B cell (primary cell): ENCODE data around the gene CSNK1G1. TPM values are rescaled to one million over a fixed set of nuclear protein-coding genes. Genes with fewer than 3 reads are reported as not detected.

Experiments used
- ATAC-seq: fragments of 200-7000 bp; cut with Tn5 transposase; one replicate; pipeline ENCODE4 v1.10.0; 2021; ENCODE audit warnings: low read depth, mild to moderate bottlenecking, moderate number of reproducible peaks, moderate library complexity
- CTCF ChIA-PET: fragments of 350-600 bp; sonication (Branson Sonifier 250); formaldehyde crosslinking; loops from one replicate; lab custom pipeline; 2021; ENCODE audit warnings: antibody characterized with exemption, inconsistent platforms; lab: Charles Lee
- POLR2A ChIA-PET: fragments of 350-600 bp; sonication (Branson Sonifier 250); formaldehyde crosslinking; loops from one replicate; lab custom pipeline; 2021; ENCODE audit warnings: antibody characterized with exemption; lab: Charles Lee
- DNase-seq: peaks from one replicate; pipeline ENCODE4 v3.0.0; 2013
- H2AFZ ChIP-seq: 2 replicates; pipeline ENCODE4 v1.6.1; 2012; ENCODE audit warnings: mild to moderate bottlenecking, low read depth, low read length; ENCODE audit not compliant: insufficient read depth, poor library complexity, severe bottlenecking
- H3K27ac ChIP-seq, 2 donors: 1 replicate in 1 of 2; 2 replicates in 1 of 2; pipeline ENCODE4 v1.5.1; 2012 to 2013; ENCODE audit warnings: low read length in 2 of 2, mild to moderate bottlenecking in 2 of 2, moderate library complexity in 1 of 2
- H3K27me3 ChIP-seq, 4 experiments: fragments of 200-600 bp in 1 of 4; sonication (generic) in 1 of 4; replicated peaks in 1 of 4; 1 replicate in 2 of 4; 2 replicates in 2 of 4; pipeline versions ENCODE4 v1.6.1 to v1.7.0; 2013 to 2016; ENCODE audit warnings: low read length in 3 of 4, mild to moderate bottlenecking in 2 of 4, mixed read lengths in 1 of 4, moderate library complexity in 1 of 4; ENCODE audit not compliant: insufficient read depth in 4 of 4, control insufficient read depth in 3 of 4; ENCODE audit errors: control extremely low read depth in 1 of 4
- H3K36me3 ChIP-seq, 2 experiments: replicated peaks in 1 of 2; 1 replicate in 1 of 2; 2 replicates in 1 of 2; pipeline versions ENCODE4 v1.6.1 to v1.7.1; 2013; ENCODE audit warnings: low read length in 1 of 2; ENCODE audit not compliant: insufficient read depth in 2 of 2, control insufficient read depth in 1 of 2; ENCODE audit errors: control extremely low read depth in 1 of 2, extremely low read depth in 1 of 2
- H3K4me1 ChIP-seq, 2 donors: fragments of 200-600 bp in 1 of 2; sonication (generic) in 1 of 2; 1 replicate in 1 of 2; 2 replicates in 1 of 2; pipeline versions ENCODE4 v1.5.1 to v1.6.1; 2013 to 2017; ENCODE audit warnings: low read length in 2 of 2; ENCODE audit not compliant: control insufficient read depth in 2 of 2, insufficient read depth in 2 of 2
- H3K4me2 ChIP-seq: replicated peaks from 2 replicates; pipeline ENCODE3; 2012; ENCODE audit warnings: mild to moderate bottlenecking, low read depth, low read length; ENCODE audit not compliant: poor library complexity, severe bottlenecking
- H3K4me3 ChIP-seq, 5 experiments: fragments of 200-600 bp in 1 of 5; sonication (generic) in 1 of 5; 1 replicate in 3 of 5; 2 replicates in 2 of 5; pipeline versions ENCODE4 v1.5.1 to v1.7.0; 2011 to 2016; ENCODE audit warnings: low read length in 4 of 5, mild to moderate bottlenecking in 4 of 5, low read depth in 2 of 5, control low read depth in 1 of 5, moderate library complexity in 1 of 5; ENCODE audit not compliant: insufficient read depth in 1 of 5; ENCODE audit errors: control extremely low read depth in 1 of 5, extremely low read depth in 1 of 5
- H3K79me2 ChIP-seq: fragments of 200-600 bp; sonication (generic); one replicate; pipeline ENCODE4 v1.6.0; 2016; ENCODE audit warnings: low read length; ENCODE audit not compliant: control insufficient read depth, insufficient read depth
- H3K9ac ChIP-seq: fragments of 200-600 bp; sonication (generic); 2 replicates; pipeline ENCODE4 v1.6.1; 2017; ENCODE audit warnings: mild to moderate bottlenecking, low read length, moderate library complexity
- H3K9me3 ChIP-seq, 3 donors: one replicate each; pipeline versions ENCODE4 v1.6.1 to v1.7.1; 2013; ENCODE audit warnings: low read length in 2 of 3; ENCODE audit not compliant: control insufficient read depth in 2 of 3, insufficient read depth in 1 of 3; ENCODE audit errors: control extremely low read depth in 1 of 3
- H4K20me1 ChIP-seq: 2 replicates; pipeline ENCODE4 v1.6.0; 2012; ENCODE audit warnings: mild to moderate bottlenecking, low read length; ENCODE audit not compliant: insufficient read depth, control insufficient read depth, poor library complexity, severe bottlenecking
- H3K27ac Mint-ChIP-seq: one replicate; pipeline ENCODE4 v1.8.0; 2021; ENCODE audit warnings: mixed read lengths
- H3K27me3 Mint-ChIP-seq: one replicate; pipeline ENCODE4 v1.8.0; 2021; ENCODE audit warnings: mixed read lengths
- H3K4me1 Mint-ChIP-seq: one replicate; pipeline ENCODE4 v1.8.0; 2021; ENCODE audit warnings: mixed read lengths
- H3K4me3 Mint-ChIP-seq: one replicate; pipeline ENCODE4 v1.8.0; 2021; ENCODE audit warnings: mixed read lengths
- H3K9me3 Mint-ChIP-seq: one replicate; pipeline ENCODE4 v1.8.0; 2022; ENCODE audit warnings: mixed read lengths; ENCODE audit not compliant: insufficient read depth
- EZH2 ChIP-seq: IDR thresholded peaks from 2 replicates; pipeline ENCODE4 v1.6.1; 2012; ENCODE audit warnings: borderline replicate concordance, low read depth, mild to moderate bottlenecking, moderate library complexity, low read length; ENCODE audit not compliant: insufficient read depth, poor library complexity, severe bottlenecking
- WGBS: methylation state at CpG from one replicate; pipeline ENCODE4 v1.1.5; 2013; ENCODE audit warnings: missing lambda C conversion rate; ENCODE audit not compliant: insufficient coverage; 5-methylcytosine and 5-hydroxymethylcytosine counted together
- intact Hi-C: fragments of 100-400 bp; cut with micrococcal nuclease; formaldehyde crosslinking; loops from one replicate; pipeline ENCODE4 v1.10.0; 2022
- polyA plus RNA-seq: library from polyadenylated mRNA; depleted of rRNA; stranded (reverse); fragments of >200 nt; gene quantifications from 2 replicates; pipeline ENCODE4 v1.2.3, GENCODE V29; 2012
- total RNA-seq, 2 donors: library from RNA; stranded (reverse); fragments of 120-200 nt in 1 of 2; gene quantifications; 1 replicate in 1 of 2; 2 replicates in 1 of 2; pipeline versions ENCODE4 v1.2.3 to v1.2.4, GENCODE V29; 2013 to 2022
- TF ChIP-seq, protein P1 (sequence below): fragments of 200-600 bp; IDR thresholded peaks from one replicate; pipeline ENCODE4 v1.8.0; 2022; ENCODE audit warnings: antibody characterized with exemption, mild to moderate bottlenecking

CSNK1G1 gene
- total and polyA plus RNA-seq, 2 donors (not counting 1 experiment from before 2014, with no cell fraction given): 5.2 to 40.3 TPM

DNA sequence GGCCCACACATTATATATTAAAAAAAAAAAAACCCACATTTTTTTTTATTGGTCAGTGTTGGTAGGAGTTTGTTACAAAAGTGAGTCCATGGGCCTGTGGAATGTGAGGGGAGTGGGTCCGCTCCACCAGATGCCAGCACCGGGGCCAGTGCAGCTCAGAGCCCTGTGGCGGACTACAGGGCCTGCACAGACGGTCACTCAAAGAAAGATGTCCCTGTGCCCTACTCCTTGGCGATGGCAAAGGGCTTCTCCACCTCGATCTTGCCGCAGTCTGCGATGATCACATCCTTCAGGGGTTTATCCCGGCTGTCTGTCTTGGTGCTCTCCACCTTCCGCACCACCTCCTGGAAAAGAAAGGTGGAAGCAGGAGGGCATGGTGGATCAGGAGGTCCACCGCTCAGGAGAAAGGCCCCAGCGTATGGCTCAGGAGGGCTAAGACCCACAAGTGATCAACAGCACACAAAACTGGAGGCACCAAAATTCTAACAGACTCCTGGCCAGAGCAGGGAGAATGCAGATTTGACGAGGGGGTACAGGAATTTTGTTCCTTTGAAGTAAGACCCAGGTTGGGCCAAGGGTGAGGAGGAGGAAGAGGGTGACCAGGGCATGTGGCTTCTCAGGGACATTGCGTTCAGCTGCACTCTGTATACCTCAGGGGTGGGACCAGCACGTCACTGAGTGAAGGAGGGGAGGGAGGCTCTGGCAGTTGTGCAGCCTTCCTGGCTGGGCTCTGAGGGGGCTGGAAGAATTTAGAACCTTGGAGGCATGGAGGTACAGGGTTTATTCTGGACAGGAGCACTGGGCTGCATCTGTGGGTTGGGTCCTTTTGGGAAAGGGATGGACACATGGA is 199.9 kb downstream of the CSNK1G1 start:
- DNase-seq (no peak), ATAC-seq (no peak)
- peaks cover 87% of the 10 kb centered on the region for H4K20me1 ChIP-seq
- H3K27ac ChIP-seq: no peak overlapping the region
- TF ChIP-seq, protein P1, sequence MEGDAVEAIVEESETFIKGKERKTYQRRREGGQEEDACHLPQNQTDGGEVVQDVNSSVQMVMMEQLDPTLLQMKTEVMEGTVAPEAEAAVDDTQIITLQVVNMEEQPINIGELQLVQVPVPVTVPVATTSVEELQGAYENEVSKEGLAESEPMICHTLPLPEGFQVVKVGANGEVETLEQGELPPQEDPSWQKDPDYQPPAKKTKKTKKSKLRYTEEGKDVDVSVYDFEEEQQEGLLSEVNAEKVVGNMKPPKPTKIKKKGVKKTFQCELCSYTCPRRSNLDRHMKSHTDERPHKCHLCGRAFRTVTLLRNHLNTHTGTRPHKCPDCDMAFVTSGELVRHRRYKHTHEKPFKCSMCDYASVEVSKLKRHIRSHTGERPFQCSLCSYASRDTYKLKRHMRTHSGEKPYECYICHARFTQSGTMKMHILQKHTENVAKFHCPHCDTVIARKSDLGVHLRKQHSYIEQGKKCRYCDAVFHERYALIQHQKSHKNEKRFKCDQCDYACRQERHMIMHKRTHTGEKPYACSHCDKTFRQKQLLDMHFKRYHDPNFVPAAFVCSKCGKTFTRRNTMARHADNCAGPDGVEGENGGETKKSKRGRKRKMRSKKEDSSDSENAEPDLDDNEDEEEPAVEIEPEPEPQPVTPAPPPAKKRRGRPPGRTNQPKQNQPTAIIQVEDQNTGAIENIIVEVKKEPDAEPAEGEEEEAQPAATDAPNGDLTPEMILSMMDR: no peak
- TF ChIP-seq EZH2: no peak
- no peak overlapping the region for H3K4me3 ChIP-seq
- H3K27ac Mint-ChIP-seq: peak overlapping the region; percentile 3
- H3K4me1 ChIP-seq: peaks cover 30 to 68% of the 10 kb centered on the region in 2 donors
- intact Hi-C loops: no loop called here
- H3K9me3 Mint-ChIP-seq: no peaks in the 10 kb centered on the region
- no peak overlapping the region for H3K9ac ChIP-seq
- H3K4me1 Mint-ChIP-seq: peaks cover 71% of the 10 kb centered on the region
- H3K27me3 ChIP-seq: no peaks in the 10 kb centered on the region
- no peak overlapping the region for H3K4me2 ChIP-seq
- H3K9me3 ChIP-seq: no peaks in the 10 kb centered on the region
- no peak overlapping the region for H3K4me3 Mint-ChIP-seq
- H3K79me2 ChIP-seq: peaks cover 77% of the 10 kb centered on the region
- H2AFZ ChIP-seq: no peak overlapping the region
- 90% methylated on average over 10 of the region's 15 CpGs for WGBS
- ChIA-PET POLR2A (interaction anchor here (1.6 kb wide), 1 partner anchor 8 kb away, joined by 6 read pairs; no protein-coding TSS in a partner anchor), CTCF (interaction anchor here (1.8 to 4.7 kb wide), 3 partner anchors 9 to 88 kb away, joined by 4 to 62 read pairs (median 6); no protein-coding TSS in a partner anchor)
- H3K27me3 Mint-ChIP-seq: no peaks in the 10 kb centered on the region
- H3K36me3 ChIP-seq: peaks cover 8 to 69% of the 10 kb centered on the region in 2 experiments
